ENCODE measurements around the gene AGBL4.

DNA sequence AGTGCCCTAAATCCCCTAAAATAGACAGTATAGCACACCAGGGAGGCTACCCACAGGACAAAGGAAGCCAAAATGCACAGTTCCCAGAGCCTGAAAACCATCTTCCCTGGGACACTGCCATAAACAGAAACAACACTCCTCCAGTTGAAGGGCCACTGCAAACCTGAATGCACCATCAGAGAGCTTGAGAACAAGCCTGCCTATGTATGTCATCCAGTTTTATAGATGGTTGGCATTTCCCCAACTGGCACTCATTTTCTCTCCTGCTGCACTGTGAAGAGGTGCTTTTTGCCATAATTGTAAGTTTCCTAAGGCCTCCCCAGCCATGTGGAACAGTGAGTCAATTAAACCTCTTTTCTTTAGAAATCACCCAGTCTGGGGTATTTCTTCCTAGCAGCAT lies 169.0 kb downstream of the AGBL4 start:
- TF ChIP-seq EZH2 (IDR thresholded peaks at IDR 0.05): no peak
- TF ChIP-seq POLR2AphosphoS5 (IDR thresholded peaks at IDR 0.05; ENCODE audit: borderline replicate concordance, low read depth, low read length): no peak
- no peak for TF ChIP-seq FOXP2 (optimal IDR thresholded peaks at IDR 0.05; ENCODE audit: control extremely low read depth, extremely low read length, insufficient read depth)

All from SK-N-MC (cell line).